Neural cell (in vitro differentiated cells): ENCODE results near the gene STIM2. TPM values are rescaled to one million over a fixed set of nuclear protein-coding genes. Genes with fewer than 3 reads are reported as not detected.

Source experiments
- H2AFZ ChIP-seq: fragments of 200-600, 300-800 bp; sonication (generic), shearing (Covaris generic); 2 replicates; pipeline ENCODE4 v1.6.0; 2014; ENCODE audit warnings: low read depth, mild to moderate bottlenecking, antibody characterized with exemption, low read length, moderate library complexity
- H3F3A ChIP-seq: fragments of 200-600 bp; shearing (Covaris generic); 2 replicates; pipeline ENCODE4 v1.6.1; 2016; ENCODE audit warnings: mild to moderate bottlenecking, moderate library complexity, mixed read lengths, antibody characterized with exemption, low read length; ENCODE audit not compliant: insufficient read depth, poor library complexity, severe bottlenecking
- H3K27ac ChIP-seq: fragments of 200-600, 300-800 bp; sonication (generic), shearing (Covaris generic); 2 replicates; pipeline ENCODE4 v1.5.1; 2014; ENCODE audit warnings: mild to moderate bottlenecking, low read length, moderate library complexity
- H3K27me3 ChIP-seq: fragments of 300-800, 200-600 bp; sonication (generic), shearing (Covaris generic); 2 replicates; pipeline ENCODE4 v1.6.0; 2014; ENCODE audit warnings: mild to moderate bottlenecking, low read depth, low read length, moderate library complexity; ENCODE audit not compliant: insufficient read depth
- H3K36me3 ChIP-seq: fragments of 300-800, 200-600 bp; sonication (generic), shearing (Covaris generic); 2 replicates; pipeline ENCODE4 v1.5.1; 2014; ENCODE audit warnings: mild to moderate bottlenecking, antibody characterized with exemption, low read length, moderate library complexity; ENCODE audit not compliant: insufficient read depth
- H3K4me2 ChIP-seq: fragments of 300-800, 200-600 bp; sonication (generic), shearing (Covaris generic); 2 replicates; pipeline ENCODE4 v1.6.0; 2014; ENCODE audit warnings: mild to moderate bottlenecking, low read length
- H3K4me3 ChIP-seq: fragments of 300-800, 200-600 bp; sonication (generic), shearing (Covaris generic); 2 replicates; pipeline ENCODE4 v1.5.1; 2014; ENCODE audit warnings: mild to moderate bottlenecking, low read length, moderate library complexity
- H3K79me2 ChIP-seq: fragments of 200-600 bp; shearing (Covaris generic); replicated peaks from 2 replicates; pipeline ENCODE4 v1.6.0; 2014; ENCODE audit warnings: mild to moderate bottlenecking, low read length, moderate library complexity; ENCODE audit not compliant: insufficient read depth
- H3K9ac ChIP-seq: fragments of 300-800, 200-600 bp; sonication (generic), shearing (Covaris generic); 2 replicates; pipeline ENCODE4 v1.6.1; 2016; ENCODE audit warnings: mild to moderate bottlenecking, low read length, mixed read lengths
- H3K9me2 ChIP-seq: fragments of 200-600 bp; shearing (Covaris generic); 2 replicates; pipeline ENCODE4 v1.6.1; 2016; ENCODE audit warnings: mild to moderate bottlenecking, low read length, mixed read lengths; ENCODE audit not compliant: insufficient read depth
- H3K9me3 ChIP-seq: fragments of 200-600, 300-800 bp; sonication (generic), shearing (Covaris generic); 2 replicates; pipeline ENCODE4 v1.6.1; 2016; ENCODE audit warnings: mild to moderate bottlenecking, mixed run types, low read length, moderate library complexity, mixed read lengths
- H4K20me1 ChIP-seq: fragments of 200-600 bp; shearing (Covaris generic); 2 replicates; pipeline ENCODE4 v1.6.1; 2016; ENCODE audit warnings: mild to moderate bottlenecking, mixed run types; ENCODE audit not compliant: insufficient read depth
- CTCF ChIP-seq: fragments of 450-650 bp; IDR thresholded peaks from 2 replicates; pipeline ENCODE4 v1.5.1; 2014; ENCODE audit warnings: antibody characterized with exemption, mild to moderate bottlenecking, moderate library complexity; ENCODE audit not compliant: poor library complexity, severe bottlenecking
- EP300 ChIP-seq: fragments of 450-650 bp; conservative IDR thresholded peaks from 2 replicates; pipeline ENCODE4 v1.6.1; 2014; ENCODE audit warnings: antibody characterized with exemption, mild to moderate bottlenecking, moderate library complexity; ENCODE audit not compliant: poor library complexity, severe bottlenecking
- EZH2 ChIP-seq: fragments of 200-600, 300-800 bp; shearing (Covaris generic), sonication (generic); IDR thresholded peaks from 2 replicates; pipeline ENCODE4 v1.6.1; 2014; ENCODE audit warnings: antibody characterized with exemption, low read length, borderline replicate concordance, mild to moderate bottlenecking; ENCODE audit not compliant: insufficient read depth, poor library complexity, severe bottlenecking
- MXI1 ChIP-seq: fragments of 450-650 bp; conservative IDR thresholded peaks from 2 replicates; pipeline ENCODE4 v1.6.1; 2014; ENCODE audit warnings: antibody characterized with exemption, mild to moderate bottlenecking; ENCODE audit not compliant: poor library complexity, severe bottlenecking
- POLR2AphosphoS5 ChIP-seq: IDR thresholded peaks from 2 replicates; pipeline ENCODE4 v1.6.1; 2012
- RAD21 ChIP-seq: fragments of 450-650 bp; conservative IDR thresholded peaks from 2 replicates; pipeline ENCODE4 v1.6.1; 2014; ENCODE audit warnings: antibody characterized with exemption, mild to moderate bottlenecking, moderate library complexity
- REST ChIP-seq: IDR thresholded peaks from 2 replicates; pipeline ENCODE4 v1.6.1; 2012; ENCODE audit warnings: borderline replicate concordance
- SMC3 ChIP-seq: fragments of 450-650 bp; conservative IDR thresholded peaks from 2 replicates; pipeline ENCODE4 v1.6.1; 2014; ENCODE audit warnings: antibody characterized with exemption, mild to moderate bottlenecking, moderate library complexity; ENCODE audit not compliant: poor library complexity
- TAF1 ChIP-seq: IDR thresholded peaks from 2 replicates; pipeline ENCODE4 v1.6.1; 2012; ENCODE audit warnings: low read depth
- polyA plus RNA-seq: library from polyadenylated mRNA; depleted of rRNA; stranded (reverse); fragments of >200 nt; gene quantifications from 2 replicates; pipeline ENCODE4 v1.2.3, GENCODE V29; 2014

Gene STIM2
- polyA plus RNA-seq, 1 donor from 2014 or later: 25.3 TPM

- no peaks in the 10 kb centered on the region for H3K79me2 ChIP-seq
- TF ChIP-seq TAF1: no peak
- TF ChIP-seq RAD21: no peak
- no peak for TF ChIP-seq EP300
- no peak for TF ChIP-seq CTCF
- TF ChIP-seq EZH2: no peak
- no peak for TF ChIP-seq REST
- TF ChIP-seq MXI1: no peak
- TF ChIP-seq SMC3: no peak
- no peak for TF ChIP-seq POLR2AphosphoS5
- H3K9me3 ChIP-seq: no peaks in the 10 kb centered on the region
- no peaks in the 10 kb centered on the region for H3K27me3 ChIP-seq
- no peaks in the 10 kb centered on the region for H4K20me1 ChIP-seq
- no peaks in the 10 kb centered on the region for H3F3A ChIP-seq
- H3K27ac ChIP-seq: no peak overlapping the region
- H3K9ac ChIP-seq: no peak overlapping the region
- no peaks in the 10 kb centered on the region for H3K9me2 ChIP-seq
- no peak overlapping the region for H3K4me2 ChIP-seq
- H2AFZ ChIP-seq: no peak overlapping the region
- H3K4me3 ChIP-seq: no peak overlapping the region
- H3K36me3 ChIP-seq: no peaks in the 10 kb centered on the region
These were observed 82.8 kb downstream of the STIM2 start for GRCh38 chr4:26943391-26943790.

DNA sequence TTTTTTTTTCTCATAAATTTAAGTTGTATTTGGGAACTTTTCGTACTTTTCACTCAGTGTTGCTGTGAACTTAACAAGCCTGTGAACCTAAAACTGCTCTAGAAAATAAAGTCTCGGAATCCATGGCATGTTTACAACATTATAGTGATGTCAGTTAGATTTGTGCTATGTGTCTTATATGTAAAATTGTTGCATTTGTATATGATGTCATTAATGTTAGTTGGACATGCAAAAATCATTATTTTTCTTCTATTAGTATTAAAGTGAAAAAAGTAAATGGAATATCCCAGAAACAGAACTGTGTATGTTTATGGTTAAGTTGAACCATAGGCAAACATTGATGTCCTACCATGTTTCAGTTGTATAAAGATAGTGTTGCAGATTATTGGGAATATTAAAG is 85.2 kb downstream of the STIM2 start:
- Histone ChIP-seq H3K36me3 (no peaks in the 10 kb centered on the region), H3K9me2 (no peaks in the 10 kb centered on the region), H3K4me3 (no peak overlapping the region), H3K4me2 (no peak overlapping the region), H3K27ac (no peak overlapping the region), H4K20me1 (no peaks in the 10 kb centered on the region), H3K9ac (no peak overlapping the region), H3K27me3 (no peaks in the 10 kb centered on the region), H3K79me2 (no peaks in the 10 kb centered on the region), H3K9me3 (no peaks in the 10 kb centered on the region), H2AFZ (no peak overlapping the region), H3F3A (no peaks in the 10 kb centered on the region)
- TF ChIP-seq EP300 (no peak), CTCF (no peak), RAD21 (no peak), REST (no peak), EZH2 (no peak), TAF1 (no peak), POLR2AphosphoS5 (no peak), MXI1 (no peak), SMC3 (no peak)
